HG03175 (cell line): Measurements from ENCODE around the gene DAZ4.
"Not testable (repeated sequence)": the region's sequence is repeated elsewhere in the genome, so short reads cannot be mapped to it uniquely, and the experiment has no call there.

Experiments used
- ATAC-seq: cut with Tn5 transposase; IDR thresholded peaks from one replicate; pipeline ENCODE4 v1.9.1; 2021; ENCODE audit warnings: mild to moderate bottlenecking, moderate library complexity; ENCODE audit not compliant: unreplicated experiment

The DAZ4 gene, protein sequence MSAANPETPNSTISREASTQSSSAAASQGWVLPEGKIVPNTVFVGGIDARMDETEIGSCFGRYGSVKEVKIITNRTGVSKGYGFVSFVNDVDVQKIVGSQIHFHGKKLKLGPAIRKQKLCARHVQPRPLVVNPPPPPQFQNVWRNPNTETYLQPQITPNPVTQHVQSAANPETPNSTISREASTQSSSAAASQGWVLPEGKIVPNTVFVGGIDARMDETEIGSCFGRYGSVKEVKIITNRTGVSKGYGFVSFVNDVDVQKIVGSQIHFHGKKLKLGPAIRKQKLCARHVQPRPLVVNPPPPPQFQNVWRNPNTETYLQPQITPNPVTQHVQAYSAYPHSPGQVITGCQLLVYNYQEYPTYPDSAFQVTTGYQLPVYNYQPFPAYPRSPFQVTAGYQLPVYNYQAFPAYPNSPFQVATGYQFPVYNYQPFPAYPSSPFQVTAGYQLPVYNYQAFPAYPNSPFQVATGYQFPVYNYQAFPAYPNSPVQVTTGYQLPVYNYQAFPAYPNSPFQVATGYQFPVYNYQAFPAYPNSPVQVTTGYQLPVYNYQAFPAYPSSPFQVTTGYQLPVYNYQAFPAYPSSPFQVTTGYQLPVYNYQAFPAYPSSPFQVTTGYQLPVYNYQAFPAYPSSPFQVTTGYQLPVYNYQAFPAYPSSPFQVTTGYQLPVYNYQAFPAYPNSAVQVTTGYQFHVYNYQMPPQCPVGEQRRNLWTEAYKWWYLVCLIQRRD

DNA sequence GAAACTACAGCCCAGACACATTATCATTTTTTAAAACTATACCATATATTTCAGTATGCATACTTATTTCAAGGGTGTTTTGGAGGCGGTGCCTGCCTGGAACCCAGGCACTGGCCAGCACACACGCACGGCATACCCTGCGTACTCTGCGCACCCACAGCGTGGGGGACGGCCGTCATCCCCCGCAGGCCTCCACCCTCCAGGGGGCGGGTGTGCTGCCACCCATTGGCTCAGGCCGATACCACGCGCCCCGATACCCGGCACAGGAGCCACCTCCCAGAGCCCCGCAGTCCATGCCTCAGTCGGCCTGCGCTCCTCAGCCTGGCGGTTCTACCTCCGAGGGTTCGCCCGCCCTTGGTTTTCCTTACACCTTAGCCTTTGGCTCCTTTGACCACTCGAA is at the start of gene DAZ4:
TSS of gene DAZ4 (plus strand) at position 301 of the 400 bp plus-strand sequence. CDS start 208 bp downstream, outside the sequence.
- ATAC-seq = not testable (repeated sequence)

DNA sequence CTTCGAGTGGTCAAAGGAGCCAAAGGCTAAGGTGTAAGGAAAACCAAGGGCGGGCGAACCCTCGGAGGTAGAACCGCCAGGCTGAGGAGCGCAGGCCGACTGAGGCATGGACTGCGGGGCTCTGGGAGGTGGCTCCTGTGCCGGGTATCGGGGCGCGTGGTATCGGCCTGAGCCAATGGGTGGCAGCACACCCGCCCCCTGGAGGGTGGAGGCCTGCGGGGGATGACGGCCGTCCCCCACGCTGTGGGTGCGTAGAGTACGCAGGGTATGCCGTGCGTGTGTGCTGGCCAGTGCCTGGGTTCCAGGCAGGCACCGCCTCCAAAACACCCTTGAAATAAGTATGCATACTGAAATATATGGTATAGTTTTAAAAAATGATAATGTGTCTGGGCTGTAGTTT is 20.4 kb upstream of the DAZ4 start, which contains the start of gene DAZ3:
TSS of gene DAZ3 (minus strand) at position 101 of the 400 bp plus-strand sequence. CDS start 208 bp downstream, outside the sequence.
- ATAC-seq = not testable (repeated sequence)

DNA sequence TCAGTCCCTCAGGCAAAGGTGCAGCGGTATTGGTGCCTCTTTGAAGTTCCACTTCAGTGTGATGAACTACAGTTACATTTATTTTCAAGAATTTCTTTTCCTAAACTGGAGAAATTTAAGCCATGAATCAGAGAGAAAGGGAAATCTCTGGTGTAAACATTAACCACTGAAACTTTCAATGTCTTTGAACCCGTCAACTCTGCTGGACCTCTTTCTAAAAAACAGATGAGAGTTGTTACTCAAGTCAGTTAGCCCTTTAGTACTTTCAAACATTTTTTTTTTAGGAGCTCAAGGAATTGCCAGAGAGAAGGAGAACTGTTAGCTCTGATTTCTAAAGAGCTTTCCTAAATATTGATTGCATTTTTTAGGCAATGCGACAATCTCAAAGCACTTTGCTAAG is 11.9 kb upstream of the DAZ4 start:
- not testable (repeated sequence) for ATAC-seq

DNA sequence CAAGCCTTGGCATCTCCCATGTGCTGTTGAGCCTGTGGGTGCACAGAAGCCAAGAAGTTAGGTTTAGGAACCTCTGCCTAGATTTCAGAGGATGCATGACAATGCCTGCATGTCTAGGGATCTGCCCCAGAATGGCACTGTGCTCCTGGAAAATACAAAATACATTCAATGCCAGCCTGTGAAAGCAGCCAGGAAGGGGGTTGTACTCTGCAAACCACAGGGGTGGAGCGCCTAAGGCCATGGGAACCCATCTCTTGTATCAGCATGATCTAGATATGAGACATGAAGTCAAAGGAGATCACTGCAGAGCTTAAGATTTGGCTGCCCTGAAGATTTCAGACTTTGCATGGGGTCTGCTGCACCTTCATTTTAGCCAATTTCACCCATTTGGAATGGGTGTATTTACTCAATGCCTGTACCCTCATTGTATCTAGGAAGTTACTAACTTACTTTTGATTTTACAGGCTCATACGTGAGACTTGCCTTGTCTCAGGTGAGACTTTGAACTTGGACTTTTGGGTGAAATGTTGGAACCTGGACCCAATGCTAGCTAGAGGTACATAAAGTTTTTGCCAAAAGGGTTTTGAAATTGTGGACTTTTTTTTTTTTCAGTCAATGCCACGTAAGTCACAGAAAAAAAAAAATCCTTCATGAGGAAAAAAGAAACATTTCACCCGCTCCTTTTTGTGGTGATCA is 9.4 kb upstream of the DAZ4 start:
- not testable (repeated sequence) for ATAC-seq

DNA sequence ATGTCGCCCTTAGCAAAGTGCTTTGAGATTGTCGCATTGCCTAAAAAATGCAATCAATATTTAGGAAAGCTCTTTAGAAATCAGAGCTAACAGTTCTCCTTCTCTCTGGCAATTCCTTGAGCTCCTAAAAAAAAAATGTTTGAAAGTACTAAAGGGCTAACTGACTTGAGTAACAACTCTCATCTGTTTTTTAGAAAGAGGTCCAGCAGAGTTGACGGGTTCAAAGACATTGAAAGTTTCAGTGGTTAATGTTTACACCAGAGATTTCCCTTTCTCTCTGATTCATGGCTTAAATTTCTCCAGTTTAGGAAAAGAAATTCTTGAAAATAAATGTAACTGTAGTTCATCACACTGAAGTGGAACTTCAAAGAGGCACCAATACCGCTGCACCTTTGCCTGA is 8.7 kb upstream of the DAZ4 start:
- ATAC-seq = not testable (repeated sequence)
